A549 (cell line): ENCODE measurements around the gene ACIN1.

Experiments
- BHLHE40 ChIP-seq: IDR thresholded peaks from 2 replicates; pipeline ENCODE4 v1.6.1; 2012; ENCODE audit warnings: low read depth, low read length, inconsistent platforms
- CEBPB ChIP-seq, 2 experiments: fragments of >200 bp in 1 of 2; sonication (Bioruptor Twin) in 1 of 2; formaldehyde crosslinking in 1 of 2; IDR thresholded peaks; 2 replicates each; pipeline ENCODE4 v1.6.1; 2012 to 2016
- CHD2 ChIP-seq: fragments of 150-350 bp; IDR thresholded peaks from 2 replicates; pipeline ENCODE4 v1.6.1; 2014; ENCODE audit warnings: low read length; ENCODE audit not compliant: partially characterized antibody
- FOXS1 ChIP-seq: fragments of 250-450 bp; sonication (Bioruptor Pico); IDR thresholded peaks from 2 replicates; pipeline ENCODE4 v1.5.0; 2020; ENCODE audit warnings: mild to moderate bottlenecking, moderate library complexity
- HDAC2 ChIP-seq: fragments of 200-600 bp; sonication (generic); IDR thresholded peaks from 2 replicates; pipeline ENCODE4 v1.6.1; 2016
- POLR2A ChIP-seq: IDR thresholded peaks from 2 replicates; pipeline ENCODE4 v1.6.1; 2012; ENCODE audit warnings: mild to moderate bottlenecking, low read length
- RARB ChIP-seq: fragments of 250-450 bp; sonication (Bioruptor Pico); IDR thresholded peaks from 2 replicates; pipeline ENCODE4 v1.8.0; 2021; ENCODE audit warnings: mild to moderate bottlenecking, moderate library complexity
- RCOR1 ChIP-seq: fragments of 150-350 bp; IDR thresholded peaks from 2 replicates; pipeline ENCODE4 v1.6.1; 2014; ENCODE audit warnings: antibody characterized with exemption, low read length, low read depth
- TF ChIP-seq, protein P1 (sequence below): fragments of >200 bp; sonication (Bioruptor Twin); formaldehyde crosslinking; IDR thresholded peaks from 3 replicates; pipeline ENCODE4 v1.5.1; 2016
- TF ChIP-seq, protein P2 (sequence below): IDR thresholded peaks from 2 replicates; pipeline ENCODE4 v1.6.1; 2012
- TF ChIP-seq, protein P3 (sequence below): fragments of 450-650 bp; IDR thresholded peaks from 2 replicates; pipeline ENCODE4 v1.6.1; 2014; ENCODE audit warnings: antibody characterized with exemption
- TF ChIP-seq, protein P4 (sequence below): IDR thresholded peaks from 2 replicates; pipeline ENCODE4 v1.6.1; 2012
- TF ChIP-seq, protein P5 (sequence below): fragments of 200-600 bp; sonication (generic); IDR thresholded peaks from 2 replicates; pipeline ENCODE4 v1.6.1; 2016; ENCODE audit warnings: antibody characterized with exemption, mild to moderate bottlenecking, moderate library complexity

DNA sequence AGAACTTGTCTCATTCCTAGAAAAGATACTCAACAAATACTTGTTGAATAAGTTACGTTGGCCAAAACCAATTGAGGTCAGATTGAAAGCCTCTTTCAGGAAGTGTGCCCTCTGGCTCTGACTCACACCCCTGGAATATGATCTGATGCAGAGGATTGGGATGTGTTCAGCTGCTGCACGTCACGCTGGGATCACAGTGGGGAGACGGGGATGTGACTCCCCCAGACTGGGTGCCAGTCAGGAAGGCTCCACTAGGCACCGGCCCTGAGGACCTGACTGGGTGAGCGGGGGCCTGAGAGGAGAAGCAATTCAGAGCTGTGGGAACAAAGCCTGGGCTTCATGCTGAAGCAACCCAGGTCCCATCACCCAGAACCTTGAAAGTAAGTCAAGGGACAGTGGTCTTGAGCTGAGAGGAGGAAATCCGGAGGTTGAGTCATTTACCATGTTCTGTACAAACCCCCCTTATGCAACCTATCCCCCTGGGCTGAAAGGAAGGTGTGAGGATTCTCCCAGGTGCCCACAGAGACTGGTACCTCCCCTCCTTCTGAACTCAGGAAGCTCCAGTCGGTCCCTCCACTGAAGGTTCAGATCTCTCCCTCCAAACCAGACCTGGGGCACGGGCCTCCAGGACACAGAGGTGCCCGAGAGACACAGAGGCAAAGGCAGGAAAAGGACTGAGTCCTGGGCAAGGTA, 20.2 kb upstream of the ACIN1 start:
- TF ChIP-seq, protein P1, sequence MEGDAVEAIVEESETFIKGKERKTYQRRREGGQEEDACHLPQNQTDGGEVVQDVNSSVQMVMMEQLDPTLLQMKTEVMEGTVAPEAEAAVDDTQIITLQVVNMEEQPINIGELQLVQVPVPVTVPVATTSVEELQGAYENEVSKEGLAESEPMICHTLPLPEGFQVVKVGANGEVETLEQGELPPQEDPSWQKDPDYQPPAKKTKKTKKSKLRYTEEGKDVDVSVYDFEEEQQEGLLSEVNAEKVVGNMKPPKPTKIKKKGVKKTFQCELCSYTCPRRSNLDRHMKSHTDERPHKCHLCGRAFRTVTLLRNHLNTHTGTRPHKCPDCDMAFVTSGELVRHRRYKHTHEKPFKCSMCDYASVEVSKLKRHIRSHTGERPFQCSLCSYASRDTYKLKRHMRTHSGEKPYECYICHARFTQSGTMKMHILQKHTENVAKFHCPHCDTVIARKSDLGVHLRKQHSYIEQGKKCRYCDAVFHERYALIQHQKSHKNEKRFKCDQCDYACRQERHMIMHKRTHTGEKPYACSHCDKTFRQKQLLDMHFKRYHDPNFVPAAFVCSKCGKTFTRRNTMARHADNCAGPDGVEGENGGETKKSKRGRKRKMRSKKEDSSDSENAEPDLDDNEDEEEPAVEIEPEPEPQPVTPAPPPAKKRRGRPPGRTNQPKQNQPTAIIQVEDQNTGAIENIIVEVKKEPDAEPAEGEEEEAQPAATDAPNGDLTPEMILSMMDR = no peak
- no peak for TF ChIP-seq CHD2
- no peak for TF ChIP-seq RARB
- no peak for TF ChIP-seq RCOR1
- TF ChIP-seq, protein P2, sequence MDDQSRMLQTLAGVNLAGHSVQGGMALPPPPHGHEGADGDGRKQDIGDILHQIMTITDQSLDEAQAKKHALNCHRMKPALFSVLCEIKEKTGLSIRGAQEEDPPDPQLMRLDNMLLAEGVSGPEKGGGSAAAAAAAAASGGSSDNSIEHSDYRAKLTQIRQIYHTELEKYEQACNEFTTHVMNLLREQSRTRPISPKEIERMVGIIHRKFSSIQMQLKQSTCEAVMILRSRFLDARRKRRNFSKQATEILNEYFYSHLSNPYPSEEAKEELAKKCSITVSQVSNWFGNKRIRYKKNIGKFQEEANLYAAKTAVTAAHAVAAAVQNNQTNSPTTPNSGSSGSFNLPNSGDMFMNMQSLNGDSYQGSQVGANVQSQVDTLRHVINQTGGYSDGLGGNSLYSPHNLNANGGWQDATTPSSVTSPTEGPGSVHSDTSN = no peak
- TF ChIP-seq BHLHE40 = no peak
- no peak for TF ChIP-seq FOXS1 (CRISPR knock-in tag)
- no peak for TF ChIP-seq POLR2A
- no peak for TF ChIP-seq CEBPB (IDR thresholded peaks at IDR 0.05)
- TF ChIP-seq, protein P3, sequence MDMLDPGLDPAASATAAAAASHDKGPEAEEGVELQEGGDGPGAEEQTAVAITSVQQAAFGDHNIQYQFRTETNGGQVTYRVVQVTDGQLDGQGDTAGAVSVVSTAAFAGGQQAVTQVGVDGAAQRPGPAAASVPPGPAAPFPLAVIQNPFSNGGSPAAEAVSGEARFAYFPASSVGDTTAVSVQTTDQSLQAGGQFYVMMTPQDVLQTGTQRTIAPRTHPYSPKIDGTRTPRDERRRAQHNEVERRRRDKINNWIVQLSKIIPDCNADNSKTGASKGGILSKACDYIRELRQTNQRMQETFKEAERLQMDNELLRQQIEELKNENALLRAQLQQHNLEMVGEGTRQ = no peak
- TF ChIP-seq, protein P4, sequence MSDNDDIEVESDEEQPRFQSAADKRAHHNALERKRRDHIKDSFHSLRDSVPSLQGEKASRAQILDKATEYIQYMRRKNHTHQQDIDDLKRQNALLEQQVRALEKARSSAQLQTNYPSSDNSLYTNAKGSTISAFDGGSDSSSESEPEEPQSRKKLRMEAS = no peak
- no peak for TF ChIP-seq HDAC2
- TF ChIP-seq, protein P5, sequence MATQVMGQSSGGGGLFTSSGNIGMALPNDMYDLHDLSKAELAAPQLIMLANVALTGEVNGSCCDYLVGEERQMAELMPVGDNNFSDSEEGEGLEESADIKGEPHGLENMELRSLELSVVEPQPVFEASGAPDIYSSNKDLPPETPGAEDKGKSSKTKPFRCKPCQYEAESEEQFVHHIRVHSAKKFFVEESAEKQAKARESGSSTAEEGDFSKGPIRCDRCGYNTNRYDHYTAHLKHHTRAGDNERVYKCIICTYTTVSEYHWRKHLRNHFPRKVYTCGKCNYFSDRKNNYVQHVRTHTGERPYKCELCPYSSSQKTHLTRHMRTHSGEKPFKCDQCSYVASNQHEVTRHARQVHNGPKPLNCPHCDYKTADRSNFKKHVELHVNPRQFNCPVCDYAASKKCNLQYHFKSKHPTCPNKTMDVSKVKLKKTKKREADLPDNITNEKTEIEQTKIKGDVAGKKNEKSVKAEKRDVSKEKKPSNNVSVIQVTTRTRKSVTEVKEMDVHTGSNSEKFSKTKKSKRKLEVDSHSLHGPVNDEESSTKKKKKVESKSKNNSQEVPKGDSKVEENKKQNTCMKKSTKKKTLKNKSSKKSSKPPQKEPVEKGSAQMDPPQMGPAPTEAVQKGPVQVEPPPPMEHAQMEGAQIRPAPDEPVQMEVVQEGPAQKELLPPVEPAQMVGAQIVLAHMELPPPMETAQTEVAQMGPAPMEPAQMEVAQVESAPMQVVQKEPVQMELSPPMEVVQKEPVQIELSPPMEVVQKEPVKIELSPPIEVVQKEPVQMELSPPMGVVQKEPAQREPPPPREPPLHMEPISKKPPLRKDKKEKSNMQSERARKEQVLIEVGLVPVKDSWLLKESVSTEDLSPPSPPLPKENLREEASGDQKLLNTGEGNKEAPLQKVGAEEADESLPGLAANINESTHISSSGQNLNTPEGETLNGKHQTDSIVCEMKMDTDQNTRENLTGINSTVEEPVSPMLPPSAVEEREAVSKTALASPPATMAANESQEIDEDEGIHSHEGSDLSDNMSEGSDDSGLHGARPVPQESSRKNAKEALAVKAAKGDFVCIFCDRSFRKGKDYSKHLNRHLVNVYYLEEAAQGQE = no peak
